GM21367 (cell line): Measurements from ENCODE around the gene TEX51.

Experiments used
- ATAC-seq: cut with Tn5 transposase; IDR thresholded peaks from one replicate; pipeline ENCODE4 v1.9.1; 2021; ENCODE audit not compliant: unreplicated experiment

The TEX51 gene

DNA sequence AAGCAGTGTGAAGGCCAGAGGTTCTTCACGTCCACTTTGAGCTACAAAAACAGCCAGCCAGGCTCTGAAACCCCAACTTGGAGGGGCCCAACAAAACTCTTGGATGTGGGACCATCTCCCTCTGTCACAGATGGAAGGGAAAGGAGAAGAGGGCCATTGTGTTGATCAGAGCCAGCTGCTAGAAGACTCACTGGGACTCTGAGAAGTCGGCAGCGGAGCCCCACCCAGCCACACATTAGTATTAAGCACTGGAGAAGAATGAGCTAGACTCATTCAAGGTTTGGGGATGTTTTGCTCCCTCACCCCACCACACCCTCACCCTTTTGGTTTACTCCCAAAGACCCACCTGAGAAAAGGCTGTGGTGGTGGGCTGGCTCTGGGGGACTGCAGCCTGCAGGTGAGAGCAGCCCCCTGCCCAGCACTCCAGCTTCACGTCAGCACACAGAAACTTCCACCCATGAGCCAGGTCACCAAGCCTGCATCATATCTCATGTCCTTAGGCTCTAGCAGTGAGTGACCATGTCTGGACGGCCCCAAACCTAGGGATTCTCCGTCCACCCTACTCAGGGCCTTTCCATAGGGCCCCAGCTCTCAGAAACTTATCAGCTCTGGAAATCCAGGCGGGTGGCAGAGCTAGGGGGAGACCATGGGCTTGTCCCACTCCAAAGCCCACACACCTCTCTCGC, 12.6 kb downstream of the TEX51 start:
- no peak for ATAC-seq

DNA sequence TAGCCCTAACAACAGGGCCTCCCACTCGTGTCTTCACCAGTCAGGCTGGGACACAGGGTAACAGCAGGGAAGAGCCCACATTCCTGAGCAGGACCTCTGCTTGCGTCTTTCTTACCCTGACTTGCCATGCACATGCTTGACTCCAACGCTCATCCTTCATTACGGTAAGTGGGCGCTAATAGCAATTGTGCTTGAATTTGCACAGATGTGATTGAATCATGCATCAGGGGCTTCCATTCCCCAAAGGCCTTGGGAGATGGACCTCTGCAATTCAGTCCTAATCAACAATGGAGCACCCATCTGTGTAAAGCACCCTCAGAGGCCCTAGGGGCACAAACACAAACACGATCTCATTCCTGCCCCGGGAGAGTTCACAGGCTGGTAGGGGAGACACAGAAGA, 13.5 kb downstream of the TEX51 start:
- no peak for ATAC-seq

DNA sequence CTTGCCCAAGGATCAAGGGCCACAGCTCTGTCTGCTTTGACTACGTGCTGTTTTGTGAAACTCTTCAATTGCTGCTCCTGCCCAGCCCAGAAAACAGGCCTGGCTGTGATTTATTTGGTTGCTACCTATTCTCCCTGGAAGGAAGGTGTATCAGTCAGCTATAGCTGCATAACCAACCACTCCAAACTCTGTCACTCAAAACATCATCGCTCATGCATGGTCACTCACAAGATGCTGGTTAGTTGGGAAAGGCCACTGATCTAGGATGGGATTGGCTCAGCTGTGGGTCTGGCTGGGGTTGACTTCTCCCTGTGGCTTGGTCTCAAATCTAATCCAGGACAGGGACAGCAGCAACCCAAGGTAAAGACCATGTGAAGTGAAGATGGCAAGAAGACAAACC, 14.6 kb downstream of the TEX51 start:
- ATAC-seq = no peak

DNA sequence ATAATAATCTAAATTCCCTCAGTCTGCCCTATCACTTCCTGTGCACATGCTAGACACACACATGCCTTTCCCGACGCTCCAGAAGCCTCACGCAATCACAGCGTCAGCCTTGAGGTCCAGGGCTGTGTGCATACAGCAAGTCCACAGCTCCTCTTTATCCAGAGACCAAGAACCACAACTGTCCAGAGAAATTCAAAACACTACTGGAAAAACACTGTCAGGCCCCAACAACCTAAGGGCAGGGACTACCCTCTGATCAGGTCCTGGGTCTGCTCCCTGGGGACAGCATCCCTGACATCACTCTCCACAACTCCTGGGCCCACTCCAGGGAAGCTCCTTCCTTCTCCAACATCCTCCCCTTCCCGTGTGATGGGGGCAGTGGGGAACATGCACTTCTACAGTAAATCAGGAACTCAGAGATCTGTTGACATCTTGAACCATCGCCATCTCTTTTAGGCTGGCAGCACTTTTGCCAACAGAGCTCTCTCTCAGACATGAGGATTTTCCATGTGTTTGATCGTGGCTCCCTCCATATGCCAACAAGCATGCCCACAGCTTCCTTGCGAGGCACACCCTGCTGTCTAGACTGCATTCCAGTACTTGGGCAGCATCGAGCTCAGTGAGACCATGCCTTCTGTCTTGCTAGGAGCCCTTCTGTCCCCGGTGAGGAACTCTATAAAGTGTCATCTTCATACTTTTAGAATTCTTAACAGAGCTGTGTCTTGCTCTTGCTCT, 15.4 kb downstream of the TEX51 start:
- ATAC-seq = no peak

DNA sequence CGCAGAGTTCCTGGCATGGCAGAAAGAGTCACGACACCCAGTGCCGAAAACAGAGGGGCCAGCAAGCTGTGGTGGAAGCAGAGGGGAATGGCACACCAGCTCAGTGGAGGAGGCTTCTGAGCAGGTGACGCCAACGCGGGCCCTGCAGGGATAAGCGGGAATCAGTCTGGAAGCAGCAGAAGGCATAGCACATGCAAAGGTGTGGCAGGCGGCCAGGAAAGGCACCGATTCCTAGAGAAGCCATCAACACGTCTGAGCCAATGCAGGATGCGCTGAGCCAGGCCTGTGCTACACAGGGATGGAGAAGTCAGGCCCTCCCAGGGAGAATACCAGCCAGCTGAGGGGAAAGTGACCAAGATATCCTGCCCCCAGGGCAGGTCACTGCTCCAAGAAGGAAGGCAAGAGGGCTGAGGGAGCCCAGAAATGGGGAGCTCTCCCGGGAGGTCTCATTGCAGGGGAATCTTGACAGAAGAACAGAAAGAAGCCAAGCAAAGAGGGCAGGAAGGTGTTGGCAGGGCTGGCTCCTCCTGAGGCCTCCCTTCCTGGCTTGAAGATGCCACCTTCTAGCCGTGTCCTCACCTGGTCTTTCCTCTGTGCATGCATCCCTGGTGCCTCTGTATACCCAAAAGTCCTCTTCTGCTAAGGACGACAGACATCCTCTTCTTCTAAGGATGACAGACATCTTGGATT, 16.3 kb downstream of the TEX51 start:
- ATAC-seq = no peak

DNA sequence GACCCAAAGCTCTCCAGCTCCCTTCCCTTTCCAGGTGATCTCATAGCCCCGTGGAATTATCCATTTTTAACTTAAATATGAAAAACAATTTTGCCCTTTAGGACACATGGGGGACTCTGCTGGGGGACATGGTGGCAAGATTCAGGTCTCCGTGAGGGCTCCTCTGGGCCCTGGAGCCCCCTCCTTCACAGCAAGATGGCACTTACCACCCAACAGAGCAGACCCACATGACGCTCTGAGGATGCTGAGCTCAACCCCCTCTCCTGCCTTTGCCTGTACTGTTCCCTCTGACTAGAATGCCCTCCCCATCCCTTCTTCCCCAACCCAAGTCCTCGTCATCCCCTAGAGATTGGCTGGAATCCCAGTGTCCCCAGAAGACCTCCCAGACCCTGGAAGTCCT, 17.2 kb downstream of the TEX51 start:
- no peak for ATAC-seq

DNA sequence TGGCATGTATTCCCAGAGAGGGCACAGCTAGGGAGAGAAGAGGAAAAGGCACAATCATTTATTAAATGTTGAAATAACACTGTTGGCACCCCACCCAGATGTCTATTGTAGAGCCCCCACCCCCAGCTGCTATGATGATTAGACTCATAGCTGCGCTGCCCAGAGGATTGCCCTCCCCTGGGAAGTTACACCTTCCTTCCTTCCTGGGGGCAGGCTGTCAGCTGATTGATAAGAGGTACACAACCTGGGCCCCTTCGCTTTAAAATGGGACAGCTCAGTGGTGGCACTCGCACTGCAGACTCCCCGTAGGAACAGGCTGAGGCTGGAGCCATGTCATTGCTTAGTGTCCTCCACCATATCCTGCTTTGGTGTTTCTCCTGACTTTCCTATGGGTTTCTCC, 18.1 kb downstream of the TEX51 start:
- no peak for ATAC-seq

DNA sequence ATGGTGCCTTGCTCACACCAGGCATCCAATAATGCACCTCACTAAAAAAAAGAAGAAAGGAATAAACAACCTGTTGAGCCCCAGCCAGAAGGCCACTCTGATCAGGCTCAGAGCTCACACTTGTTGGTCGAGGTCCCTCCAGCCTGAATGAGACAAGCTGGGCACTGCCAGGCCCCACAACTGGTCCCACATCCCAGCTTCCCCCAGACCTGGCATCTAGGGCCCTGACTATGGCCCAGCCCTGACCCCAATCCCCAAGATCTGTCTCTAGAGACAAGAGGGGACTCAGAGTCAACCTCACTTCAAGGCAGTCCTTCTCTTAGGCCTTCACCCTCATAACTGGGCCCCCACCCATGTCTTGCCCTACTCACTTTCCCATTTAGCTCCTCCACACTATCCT, 22.4 kb downstream of the TEX51 start:
- ATAC-seq = no peak

DNA sequence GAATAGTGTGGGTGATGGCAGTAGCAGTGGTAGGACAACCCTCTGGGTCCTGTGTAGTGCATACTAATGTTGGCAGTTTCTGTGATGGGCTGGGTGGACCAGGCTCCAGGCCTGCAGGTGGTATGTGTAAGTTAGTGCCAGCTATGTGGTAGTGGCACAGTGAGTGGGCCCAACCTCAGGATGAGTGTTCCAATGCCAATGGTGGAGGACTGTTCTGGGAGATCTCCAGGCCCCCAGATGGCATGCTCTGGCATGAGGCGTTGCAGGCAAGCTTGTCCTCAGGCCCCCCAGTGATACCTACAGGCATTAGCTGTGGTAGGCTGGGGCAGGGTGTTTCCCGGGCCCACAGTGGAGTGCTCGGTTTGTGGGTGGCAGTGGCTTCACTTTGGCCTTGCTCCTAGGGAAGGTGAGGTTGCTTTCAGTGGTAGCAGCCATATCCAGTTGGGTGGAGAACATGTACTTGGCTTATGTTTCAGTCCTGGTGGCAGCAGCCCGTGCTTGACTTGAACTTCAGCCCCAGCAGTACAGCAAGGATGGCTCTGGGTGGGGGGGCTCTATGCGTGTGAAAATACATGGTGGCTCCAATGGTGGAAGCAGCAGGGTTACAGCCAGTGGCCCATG, 32.4 kb downstream of the TEX51 start:
- no peak for ATAC-seq

DNA sequence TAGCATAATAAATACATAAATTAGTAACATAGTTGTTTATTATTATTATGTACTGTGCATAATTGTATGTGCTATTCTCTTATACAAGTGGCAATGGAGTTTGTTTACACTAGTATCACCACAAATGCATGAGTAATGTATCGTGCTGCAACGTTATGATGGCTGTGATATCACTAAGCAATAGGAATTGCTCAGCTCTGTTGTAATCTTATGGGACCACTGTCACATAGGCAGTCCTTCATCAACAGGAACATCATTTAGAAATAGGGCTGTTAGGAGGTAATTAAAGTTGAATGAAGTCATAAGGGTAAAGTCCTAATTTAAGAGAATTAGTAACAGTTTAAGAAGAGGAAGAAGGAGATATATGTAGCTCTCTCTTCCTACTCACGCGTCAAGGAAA, 33.8 kb downstream of the TEX51 start:
- ATAC-seq = no peak

DNA sequence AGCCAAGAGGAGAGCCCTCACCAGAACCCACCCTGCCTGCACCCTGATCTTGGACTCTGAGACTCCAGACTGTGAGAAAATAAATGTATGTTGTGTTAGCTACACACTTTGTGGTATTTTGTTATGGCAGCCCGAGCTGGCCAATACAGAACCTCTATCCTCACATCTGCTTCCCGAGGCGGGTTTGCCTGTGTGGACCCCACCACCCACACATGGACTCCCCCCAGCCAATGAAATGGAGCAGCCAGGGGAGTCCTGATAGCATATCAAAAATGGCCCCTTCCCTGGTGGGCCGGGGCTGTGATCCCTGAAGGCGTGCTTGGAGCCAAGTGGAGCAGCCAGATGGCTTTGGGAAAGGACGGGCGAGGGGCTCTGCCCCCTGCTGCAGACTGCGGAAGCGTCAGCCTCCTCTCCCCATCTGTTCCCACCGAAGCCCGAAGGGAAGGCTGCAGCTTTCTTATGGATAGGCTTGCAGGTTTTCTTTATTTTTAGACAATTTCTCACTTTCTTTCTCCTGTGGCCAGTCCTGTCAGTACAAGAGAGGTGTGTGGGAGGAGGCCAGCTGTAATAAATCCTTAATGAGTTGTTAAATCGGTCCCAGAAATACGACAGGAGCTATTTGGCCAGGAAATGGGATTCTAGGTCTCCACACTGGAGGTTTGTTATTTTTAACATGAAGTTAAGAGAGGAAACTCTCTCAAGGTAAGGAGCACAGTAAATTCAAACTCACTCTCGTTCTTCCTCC, 34.4 kb downstream of the TEX51 start:
- no peak for ATAC-seq

DNA sequence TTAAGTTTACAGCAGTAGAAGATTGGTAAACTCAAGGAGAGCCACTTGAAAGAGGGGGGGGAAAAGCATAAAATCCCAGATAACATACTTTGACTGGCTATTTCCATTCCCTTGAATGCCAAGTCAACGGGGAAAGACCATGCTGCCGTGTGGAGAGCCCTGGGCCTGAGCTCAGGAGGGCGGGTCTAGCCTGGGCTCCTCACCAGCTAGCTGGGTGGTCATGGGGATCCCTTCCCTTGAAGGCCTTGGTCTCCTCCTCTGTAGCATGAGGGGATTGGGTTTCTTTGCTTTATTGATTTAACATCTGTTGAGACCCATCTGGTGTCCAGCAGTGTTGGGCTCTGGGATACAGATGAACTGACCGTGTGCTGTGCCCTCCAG, 35.0 kb downstream of the TEX51 start:
- no peak for ATAC-seq

DNA sequence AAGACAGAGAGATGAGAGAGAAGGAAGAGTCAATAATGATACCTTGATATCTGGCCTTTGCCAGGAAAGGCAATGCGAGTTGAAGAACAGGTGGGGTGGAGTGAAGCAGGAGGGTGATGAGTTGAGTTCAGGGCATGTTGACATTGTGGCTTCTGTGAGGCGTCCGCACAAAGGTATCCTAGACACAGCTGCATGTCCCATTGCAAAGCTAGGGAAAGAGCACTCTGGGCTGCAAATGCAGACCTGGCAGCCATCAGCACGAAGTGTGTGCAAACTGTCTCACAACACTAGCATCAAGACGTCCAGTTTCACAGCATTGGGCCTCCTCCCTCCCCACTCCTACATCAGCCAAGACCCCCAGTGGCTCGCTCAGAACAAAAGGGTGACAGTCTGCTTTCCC, 36.1 kb downstream of the TEX51 start:
- ATAC-seq = no peak

DNA sequence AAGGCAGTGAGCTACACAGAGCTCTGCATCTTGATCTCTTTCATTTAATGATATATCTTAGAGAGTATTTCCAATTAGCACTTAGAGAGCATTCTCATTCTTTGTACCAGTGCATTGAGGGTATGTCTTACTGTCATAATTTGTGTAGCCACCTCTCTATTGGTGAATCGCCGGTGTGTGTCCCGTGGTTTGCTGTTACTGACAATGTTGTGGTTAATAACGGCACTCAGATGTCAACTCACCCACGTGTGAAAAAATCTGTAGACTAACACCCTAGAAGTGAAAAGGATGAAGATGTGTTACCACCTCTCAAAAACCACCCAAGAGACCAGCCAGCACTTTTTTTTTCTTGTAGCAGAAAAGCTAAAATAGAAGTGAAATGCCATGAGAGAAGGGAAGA, 37.1 kb downstream of the TEX51 start:
- ATAC-seq = no peak

DNA sequence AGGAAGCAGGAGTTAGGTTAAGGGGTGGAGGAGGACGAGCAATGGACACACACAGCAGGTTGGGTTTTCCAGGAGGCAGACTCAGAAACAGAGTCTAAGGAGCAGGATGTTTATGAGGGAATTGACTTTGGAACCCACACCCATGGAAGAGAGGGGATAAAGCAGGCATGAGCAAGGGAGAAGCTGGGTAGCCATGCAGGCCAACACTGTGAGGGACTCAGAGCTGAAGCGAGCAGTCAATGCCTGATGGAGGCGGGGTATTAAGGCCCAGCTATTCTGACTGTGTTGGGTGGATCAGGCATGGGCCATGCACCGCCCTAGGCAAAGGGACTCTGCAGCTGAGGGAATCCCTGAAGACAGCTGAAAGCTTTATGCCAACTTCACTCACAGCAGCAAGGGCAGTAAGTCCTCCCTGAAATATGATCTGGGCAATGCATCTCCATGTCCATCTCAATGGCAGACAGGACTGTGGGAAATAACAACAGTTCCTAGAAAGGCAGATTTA, 37.6 kb downstream of the TEX51 start:
- ATAC-seq = no peak

DNA sequence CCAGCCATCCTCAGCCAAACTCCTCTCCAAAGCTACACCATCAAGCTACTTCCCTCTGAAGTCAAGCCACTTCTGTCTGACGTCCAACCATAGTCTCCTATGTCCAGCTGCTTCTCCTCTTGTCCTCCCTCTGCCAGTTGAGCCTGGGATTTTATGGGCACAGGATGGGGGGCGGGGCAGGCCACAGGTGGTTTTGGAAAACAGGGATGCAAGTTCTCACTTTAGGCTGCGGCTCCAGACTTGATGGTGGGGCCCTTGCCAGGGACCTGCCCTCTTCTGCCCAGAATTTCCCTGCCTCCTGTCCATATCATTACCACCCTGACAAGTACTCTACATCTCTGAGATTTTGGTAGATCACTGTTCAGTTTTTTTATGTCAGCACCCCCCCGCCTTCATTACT, 41.6 kb downstream of the TEX51 start:
- ATAC-seq = no peak

DNA sequence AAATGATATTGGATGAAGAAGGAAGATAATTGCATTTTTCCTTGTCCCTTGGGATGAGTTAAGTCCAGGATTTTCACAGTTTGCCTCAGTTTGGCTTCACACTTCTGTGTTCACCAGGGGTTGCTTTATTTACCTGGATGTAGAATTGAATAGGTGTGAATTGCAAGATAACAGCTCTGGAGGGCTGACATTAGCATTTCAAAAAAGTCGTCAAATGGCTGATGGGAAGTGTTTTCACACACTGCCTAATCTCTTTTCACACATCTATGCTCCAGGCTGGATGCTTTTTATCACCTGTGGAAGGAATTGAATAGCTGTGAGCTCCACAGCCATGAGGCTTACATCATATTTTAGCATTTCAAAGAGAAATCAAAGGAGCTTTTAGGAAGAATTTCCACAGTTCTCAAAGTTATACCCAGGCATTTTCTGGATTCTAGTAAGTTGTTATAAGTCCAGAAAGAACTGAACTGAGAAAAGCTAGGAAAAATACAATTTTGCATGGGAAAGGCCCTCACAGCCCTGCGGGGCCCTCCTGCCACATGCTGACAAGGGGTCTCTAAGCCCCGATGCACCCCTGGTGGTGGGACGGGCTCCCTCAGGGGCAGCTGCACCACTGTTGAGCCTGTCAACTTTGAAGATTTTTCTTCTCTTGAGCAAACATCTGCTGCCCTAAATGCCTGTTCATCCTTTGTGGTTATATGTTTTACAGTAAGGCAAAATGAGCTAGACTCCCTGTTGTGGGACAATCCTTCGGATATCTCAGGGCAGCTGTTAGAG, 43.9 kb downstream of the TEX51 start:
- ATAC-seq = no peak

DNA sequence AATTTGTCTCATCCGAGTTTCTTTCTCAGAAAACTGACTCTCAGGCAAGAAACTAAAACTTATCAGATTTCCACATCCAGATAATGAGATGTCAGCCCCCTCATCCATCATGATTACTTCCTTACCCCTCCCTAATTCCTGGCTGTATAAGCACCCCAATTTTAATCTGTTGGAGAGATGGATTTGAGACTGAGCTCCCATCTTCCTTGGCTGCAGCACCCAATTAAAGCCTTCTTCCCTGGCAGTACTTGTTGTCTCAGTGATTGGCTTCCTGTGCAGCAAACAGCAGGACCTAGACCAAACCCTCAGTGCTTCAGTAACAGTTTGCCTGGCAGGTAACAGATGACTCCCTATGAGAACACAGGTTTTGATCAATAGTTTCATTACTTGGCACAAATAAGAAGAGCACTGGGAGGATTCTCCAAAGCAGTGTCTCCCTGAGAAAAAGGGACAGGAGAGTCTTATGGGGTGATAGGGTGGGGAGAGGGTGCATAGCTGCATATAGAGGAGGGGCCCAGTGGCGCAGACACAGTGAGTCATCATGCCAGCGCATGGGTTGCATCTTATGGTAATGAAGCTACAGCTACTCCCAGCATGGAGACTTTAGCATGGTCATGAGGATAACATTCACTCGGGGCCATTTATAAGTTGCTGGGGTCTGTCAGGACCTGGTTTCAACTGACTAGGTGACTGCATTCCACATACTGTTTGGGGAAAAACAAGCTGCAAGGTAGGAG, 45.1 kb downstream of the TEX51 start:
- ATAC-seq = no peak

DNA sequence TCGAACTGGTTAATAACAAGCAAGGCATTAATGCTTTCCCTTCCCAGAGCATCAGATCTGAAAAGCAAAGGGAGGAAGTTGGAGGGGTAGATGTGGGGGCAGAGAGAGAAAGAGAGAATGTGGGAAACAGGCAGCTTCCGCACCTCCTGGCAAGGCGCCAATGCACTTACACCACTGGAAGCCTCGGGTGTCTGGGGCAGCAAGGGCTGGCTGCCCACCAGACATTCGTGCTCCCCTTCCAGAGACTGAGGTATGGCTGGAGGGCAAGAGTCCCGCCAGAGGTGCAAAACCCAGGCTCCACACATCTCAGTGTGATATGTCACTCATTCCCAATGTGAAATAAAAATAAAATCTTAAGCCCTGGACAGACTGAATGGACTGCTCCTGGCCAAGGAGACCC, 46.4 kb downstream of the TEX51 start:
- no peak for ATAC-seq
